HG02938 (cell line): ENCODE results near the gene CNTNAP4.

ENCODE experiments used
- ATAC-seq: cut with Tn5 transposase; IDR thresholded peaks from one replicate; pipeline ENCODE4 v1.9.1; 2021; ENCODE audit warnings: mild to moderate bottlenecking, moderate library complexity; ENCODE audit not compliant: unreplicated experiment

Gene CNTNAP4

DNA sequence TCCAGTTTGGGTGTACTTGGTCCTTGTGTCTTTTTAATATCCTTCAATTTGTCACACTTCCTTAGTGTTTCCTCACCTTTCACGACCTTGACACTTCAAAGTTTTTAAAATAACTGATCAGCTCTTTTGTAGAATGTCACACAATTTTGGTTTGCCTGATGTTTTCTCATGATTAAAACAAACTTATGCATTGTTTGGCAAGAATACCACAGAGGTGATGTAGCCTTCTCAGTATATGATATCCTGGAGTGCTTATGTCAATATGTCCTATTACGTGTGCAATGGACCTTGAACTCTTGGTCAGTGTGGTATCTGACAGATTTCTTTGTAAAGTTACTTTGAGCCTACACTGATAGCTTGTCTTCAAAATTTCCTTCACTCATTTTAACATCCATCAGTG is 297.4 kb downstream of the CNTNAP4 start:
- no peak for ATAC-seq

GRCh38 chr16:76576526-76576925 is 299.3 kb downstream of the CNTNAP4 start:
- no peak for ATAC-seq

DNA sequence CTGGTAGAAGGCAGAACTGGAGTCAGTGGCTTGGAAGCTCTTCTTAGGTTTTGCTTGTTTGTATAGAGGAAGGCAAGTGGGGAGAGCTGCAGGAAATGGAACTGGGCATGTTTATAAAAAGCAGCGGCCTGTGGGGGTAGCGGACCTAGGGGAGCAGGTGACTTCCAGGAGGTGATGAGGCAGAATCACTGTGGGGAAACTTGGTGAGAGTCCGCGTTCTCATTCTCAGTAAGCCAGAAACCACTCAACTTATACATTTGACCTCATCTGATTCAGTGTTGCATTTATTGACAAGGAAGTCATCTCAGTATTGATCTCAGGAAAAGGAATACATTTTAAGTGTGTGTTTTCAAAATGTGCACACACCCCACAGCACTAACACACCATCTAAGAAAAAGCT is 299.8 kb downstream of the CNTNAP4 start:
- ATAC-seq: peak; percentile 83

DNA sequence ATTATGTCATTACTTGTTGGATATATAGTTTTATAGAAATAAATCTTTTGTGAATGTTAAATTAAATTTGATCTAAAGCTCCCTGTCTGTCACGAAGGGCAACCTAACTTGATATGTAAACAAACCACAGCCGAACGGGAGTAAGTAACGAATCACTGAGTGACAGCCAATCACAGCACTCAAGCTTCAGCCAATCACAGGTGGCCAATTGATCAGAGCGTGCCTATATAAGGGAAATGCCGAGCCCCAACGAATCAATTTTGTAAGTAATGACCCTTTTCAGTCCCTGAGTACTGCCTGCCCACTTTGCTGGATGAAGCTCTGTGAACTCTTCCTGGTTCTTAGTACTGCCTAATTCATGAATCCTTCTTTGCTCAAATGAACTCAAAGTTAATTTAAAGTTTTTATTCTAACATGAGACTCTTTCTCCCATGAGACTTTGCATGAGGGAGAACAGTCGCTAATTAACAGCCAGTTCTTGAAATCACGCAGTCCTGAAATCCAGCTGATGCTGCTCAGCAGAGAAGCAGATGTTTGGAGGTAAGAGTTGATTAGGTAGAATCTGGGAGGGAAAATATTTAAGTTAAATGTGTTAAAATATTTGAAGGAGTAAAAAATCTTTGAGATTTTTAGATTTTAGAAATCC is 302.2 kb downstream of the CNTNAP4 start:
- no peak for ATAC-seq

DNA sequence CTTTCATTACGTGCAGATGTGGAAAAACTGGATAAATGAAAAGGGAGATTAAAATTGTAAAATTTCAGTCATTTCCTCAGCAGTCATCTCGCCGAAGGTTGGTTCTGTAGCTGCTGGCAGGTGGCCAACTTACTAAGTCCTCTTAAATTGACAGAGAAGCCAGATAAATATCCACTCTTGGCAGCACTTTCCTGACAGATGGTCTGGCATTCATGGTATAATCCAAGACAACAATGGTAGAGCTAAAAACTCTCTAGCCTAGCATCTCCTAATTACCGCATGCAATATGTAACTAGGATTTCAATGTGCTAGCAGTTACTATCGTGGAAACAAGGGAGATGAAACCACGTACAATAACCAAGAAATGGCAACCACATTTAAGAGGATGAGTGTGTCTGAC is 306.3 kb downstream of the CNTNAP4 start:
- no peak for ATAC-seq

DNA sequence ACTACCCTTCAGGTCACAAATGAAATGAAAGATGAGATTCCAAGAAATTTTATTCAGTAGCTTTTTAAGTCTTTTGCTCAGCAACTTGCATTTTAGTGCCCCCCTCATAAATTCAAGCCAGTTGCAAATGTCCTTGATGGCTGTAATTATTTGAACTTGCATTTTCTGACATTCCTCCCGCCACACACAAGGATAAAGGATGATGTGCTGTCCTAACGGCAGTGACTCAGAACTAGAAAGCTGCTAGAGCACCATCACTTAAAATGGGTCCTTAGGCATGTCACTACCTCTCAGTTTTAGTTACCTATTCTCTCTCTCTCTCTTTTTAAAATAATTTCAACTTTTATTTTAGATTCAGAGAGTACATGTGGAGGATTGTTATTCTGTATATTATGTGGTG is 306.7 kb downstream of the CNTNAP4 start:
- no peak for ATAC-seq

- ATAC-seq: no peak
These were observed 321.3 kb downstream of the CNTNAP4 start for GRCh38 chr16:76598498-76598897.

- ATAC-seq: no peak
These were observed 330.1 kb downstream of the CNTNAP4 start for GRCh38 chr16:76607317-76607716.
